ENCODE results near the gene LRP1B.

- TF ChIP-seq CTCF (IDR thresholded peaks at IDR 0.05; ENCODE audit: borderline replicate concordance, extremely low read depth, low read length, poor library complexity, severe bottlenecking) (no peak), EZH2 (IDR thresholded peaks at IDR 0.05; ENCODE audit: borderline replicate concordance, low read depth, low read length, severe bottlenecking) (no peak)
Measured at GRCh38 chr2:140440815-140441214, 1690.0 kb downstream of the LRP1B start.

Data from DND-41 (cell line).